A673 (cell line): ENCODE data around the gene ABI3BP. TPM values are rescaled to one million over a fixed set of nuclear protein-coding genes. Genes with fewer than 3 reads are reported as not detected.

ENCODE experiments used
- BruUV-seq: library from RNA; stranded (reverse); fragments of 400-500 nt; replicated peaks from 2 replicates; lab custom pipeline; 2021; lab: Mats Ljungman, UMichigan
- CTCF ChIA-PET: fragments of 300-600 bp; sonication (Branson Sonifier 250); formaldehyde crosslinking; loops from one replicate; lab custom pipeline; 2022; ENCODE audit warnings: antibody characterized with exemption; lab: Charles Lee
- POLR2A ChIA-PET: fragments of 300-600 bp; sonication (Branson Sonifier 250); formaldehyde crosslinking; loops from one replicate; lab custom pipeline; 2022; ENCODE audit warnings: antibody characterized with exemption; ENCODE audit not compliant: low non-redundant PET; lab: Charles Lee
- DNase-seq: peaks from one replicate; pipeline ENCODE4 v3.0.0-alpha.2; 2015; ENCODE audit warnings: low spot score
- H3K27ac ChIP-seq: fragments of 200-600 bp; sonication (generic); 2 replicates; pipeline ENCODE4 v1.5.1; 2016; ENCODE audit warnings: mixed run types, low read depth, mild to moderate bottlenecking, mixed read lengths, antibody characterized with exemption, low read length; ENCODE audit not compliant: poor library complexity, severe bottlenecking
- H3K27me3 ChIP-seq: fragments of 200-600 bp; sonication (generic); replicated peaks from 2 replicates; pipeline ENCODE4 v1.6.1; 2017; ENCODE audit warnings: mixed run types, low read depth, mild to moderate bottlenecking, mixed read lengths, antibody characterized with exemption, low read length; ENCODE audit not compliant: insufficient read depth, poor library complexity
- H3K36me3 ChIP-seq: fragments of 200-600 bp; sonication (generic); 2 replicates; pipeline ENCODE4 v1.6.1; 2016; ENCODE audit warnings: mixed run types, mild to moderate bottlenecking, mixed read lengths, antibody characterized with exemption, low read length; ENCODE audit not compliant: insufficient read depth, poor library complexity, severe bottlenecking
- H3K4me1 ChIP-seq: fragments of 200-600 bp; sonication (generic); 2 replicates; pipeline ENCODE4 v1.6.1; 2017; ENCODE audit warnings: mixed run types, mild to moderate bottlenecking, mixed read lengths, antibody characterized with exemption, low read length; ENCODE audit not compliant: insufficient read depth, poor library complexity, severe bottlenecking
- H3K4me3 ChIP-seq: fragments of 200-600 bp; sonication (generic); 2 replicates; pipeline ENCODE4 v1.5.1; 2016; ENCODE audit warnings: low read depth, mixed run types, mild to moderate bottlenecking, mixed read lengths, low read length; ENCODE audit not compliant: poor library complexity, severe bottlenecking
- H3K9me3 ChIP-seq: fragments of 200-600 bp; sonication (generic); 2 replicates; pipeline ENCODE4 v1.6.1; 2016; ENCODE audit warnings: mixed run types, low read depth, mild to moderate bottlenecking, mixed read lengths, antibody characterized with exemption, low read length; ENCODE audit not compliant: poor library complexity, severe bottlenecking
- CTCF ChIP-seq: fragments of 300-800, 200-600 bp; sonication (generic); conservative IDR thresholded peaks from 2 replicates; pipeline ENCODE4 v1.5.1; 2017; ENCODE audit warnings: low read depth, mild to moderate bottlenecking, antibody characterized with exemption, low read length, moderate library complexity, mixed read lengths
- EZH2 ChIP-seq: fragments of 200-600 bp; sonication (generic); IDR thresholded peaks from 2 replicates; pipeline ENCODE4 v1.6.1; 2017; ENCODE audit warnings: borderline replicate concordance, low read depth, mild to moderate bottlenecking, mixed read lengths, antibody characterized with exemption, low read length; ENCODE audit not compliant: poor library complexity, severe bottlenecking
- intact Hi-C: fragments of 100-400 bp; cut with micrococcal nuclease; formaldehyde crosslinking; loops from one replicate; pipeline ENCODE4 v1.10.0; 2022; ENCODE audit not compliant: unreplicated experiment
- total RNA-seq: library from RNA; stranded (reverse); gene quantifications from 2 replicates; pipeline ENCODE4 v1.2.3, GENCODE V29; 2021

Gene ABI3BP
- total RNA-seq, 1 experiment from 2014 or later: 5.2 TPM

GRCh38 chr3:101011136-101011535, 17.9 kb upstream of the ABI3BP start:
- Histone ChIP-seq H3K4me1 (no peaks in the 10 kb centered on the region), H3K36me3 (no peaks in the 10 kb centered on the region), H3K27me3 (no peaks in the 10 kb centered on the region), H3K4me3 (no peak overlapping the region), H3K9me3 (peaks cover 3% of the 10 kb centered on the region), H3K27ac (no peak overlapping the region)
- TF ChIP-seq EZH2 (no peak), CTCF (no peak)
- peak; percentile 17 for DNase-seq
- BruUV-seq: no TSS peak
- intact Hi-C loops: no loop called here
- POLR2A ChIA-PET: no interaction called here
- CTCF ChIA-PET: no interaction called here

GRCh38 chr3:101010296-101010695, 17.1 kb upstream of the ABI3BP start:
- BruUV-seq: no TSS peak
- no peak for DNase-seq
- no peak for TF ChIP-seq CTCF
- TF ChIP-seq EZH2: no peak

GRCh38 chr3:101009386-101009785, 16.2 kb upstream of the ABI3BP start:
- Histone ChIP-seq H3K4me1 (no peaks in the 10 kb centered on the region), H3K36me3 (no peaks in the 10 kb centered on the region), H3K9me3 (peaks cover 3% of the 10 kb centered on the region), H3K27me3 (no peaks in the 10 kb centered on the region), H3K4me3 (no peak overlapping the region), H3K27ac (no peak overlapping the region)
- no TSS peak for BruUV-seq
- ChIA-PET CTCF (no interaction called here), POLR2A (no interaction called here)
- intact Hi-C loops: no loop called here
- DNase-seq: no peak
- TF ChIP-seq CTCF: no peak
- TF ChIP-seq EZH2: no peak

More at GRCh38 chr3:101010296-101010695, 17.1 kb upstream of the ABI3BP start:
- CTCF ChIA-PET: no interaction called here
- H3K9me3 ChIP-seq: peaks cover 3% of the 10 kb centered on the region
- POLR2A ChIA-PET: interaction anchor here (0.7 kb wide), 1 partner anchor 325 kb away, joined by 5 read pairs; no protein-coding TSS in a partner anchor
- intact Hi-C loops: no loop called here
- no peak overlapping the region for H3K27ac ChIP-seq
- no peaks in the 10 kb centered on the region for H3K36me3 ChIP-seq
- H3K4me3 ChIP-seq: no peak overlapping the region
- no peaks in the 10 kb centered on the region for H3K4me1 ChIP-seq
- no peaks in the 10 kb centered on the region for H3K27me3 ChIP-seq
